Heart right ventricle (tissue), 16 donors: ENCODE measurements around the gene NPC2. TPM values are rescaled to one million over a fixed set of nuclear protein-coding genes. Genes with fewer than 3 reads are reported as not detected.

Source experiments
- ATAC-seq, 8 donors: fragments of 200-7000 bp; cut with Tn5 transposase; one replicate each; pipeline ENCODE4 v1.9.1; 2020; ENCODE audit warnings: mild to moderate bottlenecking in 8 of 8, moderate library complexity in 8 of 8, moderate number of reproducible peaks in 1 of 8
- DNase-seq, 2 donors: peaks; one replicate each; pipeline ENCODE4 v3.0.0-alpha.2; 2020
- H3K27ac ChIP-seq, 10 donors: fragments of 200-600 bp; sonication (generic) in 2 of 10; one replicate each; pipeline versions ENCODE4 v1.5.0 to v1.8.0; 2020 to 2022; ENCODE audit warnings: mild to moderate bottlenecking in 3 of 10
- H3K27me3 ChIP-seq, 7 donors: fragments of 200-600 bp; one replicate each; pipeline ENCODE4 v1.8.0; 2021 to 2022; ENCODE audit warnings: mild to moderate bottlenecking in 2 of 7
- H3K36me3 ChIP-seq, 9 donors: fragments of 200-600 bp; sonication (generic) in 1 of 9; one replicate each; pipeline versions ENCODE4 v1.5.0 to v1.8.0; 2020 to 2022; ENCODE audit warnings: mild to moderate bottlenecking in 2 of 9
- H3K4me1 ChIP-seq, 9 donors: fragments of 200-600 bp; sonication (generic) in 1 of 9; one replicate each; pipeline versions ENCODE4 v1.5.0 to v1.8.0; 2020 to 2022; ENCODE audit warnings: mild to moderate bottlenecking in 4 of 9
- H3K4me3 ChIP-seq, 10 donors: fragments of 200-600 bp; sonication (generic) in 2 of 10; one replicate each; pipeline versions ENCODE4 v1.5.0 to v1.8.0; 2020 to 2022; ENCODE audit warnings: mild to moderate bottlenecking in 7 of 10, moderate library complexity in 2 of 10
- H3K9me3 ChIP-seq, 11 donors: fragments of 200-600 bp in 10 of 11; sonication (generic) in 2 of 11; one replicate each; pipeline versions ENCODE4 v1.5.0 to v1.8.0; 2013 to 2022; ENCODE audit warnings: mild to moderate bottlenecking in 2 of 11, control low read depth in 1 of 11, moderate library complexity in 1 of 11
- WGBS, 2 donors: extraction: QIAGEN DNeasy Blood & Tissue Kit; methylation state at CpG; one replicate each; pipeline ENCODE4 v1.1.7; 2013; ENCODE audit warnings: inconsistent platforms in 1 of 2; 5-methylcytosine and 5-hydroxymethylcytosine counted together
- intact Hi-C, 10 donors: fragments of 100-400 bp; cut with DNase I; formaldehyde crosslinking; loops; one replicate each; pipeline versions ENCODE4 v1.11.1 to v1.14.2; 2022
- polyA plus RNA-seq, 2 donors: library from polyadenylated mRNA; stranded (reverse); fragments of 200-250 nt; gene quantifications; one replicate each; pipeline ENCODE4 v1.2.3, GENCODE V29; 2013
- total RNA-seq, 10 donors: library from RNA; stranded (reverse); fragmentation: NEBNext Ultra II Directional in 3 of 10; extraction: Animal tissue kit (Norgen Biotek cat#: 25700) in 3 of 10; gene quantifications; one replicate each; pipeline versions ENCODE4 v1.2.1 to v1.2.4, GENCODE V29; 2021 to 2023
- TF ChIP-seq, protein P1 (sequence below), 9 donors: fragments of 200-600 bp; sonication (generic) in 2 of 9; IDR thresholded peaks; one replicate each; pipeline versions ENCODE4 v1.5.0 to v1.8.0; 2021 to 2022; ENCODE audit warnings: antibody characterized with exemption in 9 of 9, mild to moderate bottlenecking in 5 of 9, moderate library complexity in 1 of 9
- donor health status: Arrhythmogenic right ventricular cardiomyopathy.
- donor health status: ischemic (EF 13 %, LVEDD 7.1; RV severe dilation, severe dysfunction).
- donor health status: healthy with polysubstance abuse.
- donor health status: DM: no; HTN: yes; CAD: no.
- donor health status: DM: no; HTN: no; CAD: no.
- donor health status: ischemic (EF 25% LVEDD 6.9; RV normal size, moderate dysfunction).
- donor health status: ischemic (EF 25% LVEDD 5.7; RV mildly dilated, moderate dysfunction).
- donor health status: healthy.
- donor health status: DM: yes; HTN: yes; CAD: no.
- donor health status: Ischemic cardiomyopathy.
- donor health status: ischemic (EF 35%, LVEDD 5.7; RV mildly dilated, moderate dysfunction).
- donor health status: nonischemic (EF 11% LVEDD 7.7; RV severe dilation, severe dysfunction).
- donor health status: DM: yes; HTN: yes; CAD: no.
- donor health status: PGD.
- donor health status: ischemic (EF 29% LVEDD 5.4; RV normal size, mild dysfunction).
- donor health status: nonischemic (EF 23%, LVEDD 6.1; RV moderate dilation, normal function).

The NPC2 gene
- total and polyA plus RNA-seq, 12 donors = 70.0 to 258 (median 108) TPM

DNA sequence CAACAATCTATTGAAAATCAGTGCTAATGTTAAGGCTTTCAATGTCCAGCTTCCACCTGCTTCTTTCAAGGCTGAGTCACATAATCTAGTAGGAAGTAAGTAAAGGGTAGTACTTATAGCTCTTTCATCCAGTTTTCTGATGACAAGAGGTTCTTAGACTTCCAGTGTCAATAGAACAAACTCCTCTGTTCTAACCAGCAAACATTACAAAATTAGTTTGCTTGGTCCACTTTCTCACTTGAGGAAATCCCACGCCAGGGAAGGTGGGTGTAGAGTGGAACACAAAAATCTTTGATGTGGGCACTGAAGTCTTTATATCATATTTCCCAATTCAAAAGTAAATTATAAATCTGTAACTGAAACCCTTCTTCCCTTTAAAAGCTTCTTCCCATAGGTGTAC is 2.6 kb downstream of the NPC2 start:
- Histone ChIP-seq H3K27ac (no peak overlapping the region), H3K27me3 (no peaks in the 10 kb centered on the region), H3K4me1 (peaks cover 3 to 75% (median 59%) of the 10 kb centered on the region in 9 donors), H3K9me3 (no peaks in the 10 kb centered on the region), H3K4me3 (no peak overlapping the region), H3K36me3 (peaks cover 0 to 23% (median 0%) of the 10 kb centered on the region in 9 donors)
- no peak for DNase-seq
- intact Hi-C loops = loop anchor here in 4 of 10 donors (5.0 to 10.0 kb wide), 4 partner anchors 102 to 128 kb away; partner anchors contain the start of gene LTBP2 (in 1 of the 4)
- WGBS, 2 donors = 93 to 97% methylated on average over 1 of the region's 1 CpG
- TF ChIP-seq, protein P1, sequence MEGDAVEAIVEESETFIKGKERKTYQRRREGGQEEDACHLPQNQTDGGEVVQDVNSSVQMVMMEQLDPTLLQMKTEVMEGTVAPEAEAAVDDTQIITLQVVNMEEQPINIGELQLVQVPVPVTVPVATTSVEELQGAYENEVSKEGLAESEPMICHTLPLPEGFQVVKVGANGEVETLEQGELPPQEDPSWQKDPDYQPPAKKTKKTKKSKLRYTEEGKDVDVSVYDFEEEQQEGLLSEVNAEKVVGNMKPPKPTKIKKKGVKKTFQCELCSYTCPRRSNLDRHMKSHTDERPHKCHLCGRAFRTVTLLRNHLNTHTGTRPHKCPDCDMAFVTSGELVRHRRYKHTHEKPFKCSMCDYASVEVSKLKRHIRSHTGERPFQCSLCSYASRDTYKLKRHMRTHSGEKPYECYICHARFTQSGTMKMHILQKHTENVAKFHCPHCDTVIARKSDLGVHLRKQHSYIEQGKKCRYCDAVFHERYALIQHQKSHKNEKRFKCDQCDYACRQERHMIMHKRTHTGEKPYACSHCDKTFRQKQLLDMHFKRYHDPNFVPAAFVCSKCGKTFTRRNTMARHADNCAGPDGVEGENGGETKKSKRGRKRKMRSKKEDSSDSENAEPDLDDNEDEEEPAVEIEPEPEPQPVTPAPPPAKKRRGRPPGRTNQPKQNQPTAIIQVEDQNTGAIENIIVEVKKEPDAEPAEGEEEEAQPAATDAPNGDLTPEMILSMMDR (IDR thresholded peaks at IDR 0.05) = no peak
- no peak for ATAC-seq

DNA sequence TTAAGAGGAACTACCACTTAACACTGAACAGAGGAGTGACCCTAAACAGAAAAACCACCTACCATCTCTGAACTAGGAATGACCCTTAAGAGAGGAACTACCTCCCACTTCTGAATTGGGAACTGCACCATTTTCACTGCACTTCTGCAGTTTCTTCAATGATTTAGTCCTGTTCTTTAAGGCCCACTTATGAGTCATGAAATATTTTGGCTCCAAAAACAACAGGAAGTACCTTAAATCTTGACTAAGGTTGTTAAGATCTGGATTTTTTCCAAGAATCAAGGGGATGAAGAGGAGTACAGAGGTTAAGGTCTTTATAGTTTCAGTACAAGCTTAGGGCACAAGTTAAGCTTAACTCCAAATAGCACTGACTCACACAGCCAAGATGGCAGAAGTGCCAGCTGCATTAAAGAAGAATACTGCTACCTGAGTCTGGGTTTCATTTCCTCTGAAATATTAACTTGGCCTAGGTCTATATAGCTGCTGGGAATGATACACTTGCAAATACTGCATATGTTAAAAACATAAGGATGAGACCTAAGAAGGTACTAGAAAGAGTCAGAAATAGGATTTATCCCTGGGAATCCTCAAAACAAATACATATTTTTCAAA is 4.2 kb downstream of the NPC2 start:
- DNase-seq = no peak
- H3K4me1 ChIP-seq = peaks cover 0 to 60% (median 45%) of the 10 kb centered on the region in 9 donors

DNA sequence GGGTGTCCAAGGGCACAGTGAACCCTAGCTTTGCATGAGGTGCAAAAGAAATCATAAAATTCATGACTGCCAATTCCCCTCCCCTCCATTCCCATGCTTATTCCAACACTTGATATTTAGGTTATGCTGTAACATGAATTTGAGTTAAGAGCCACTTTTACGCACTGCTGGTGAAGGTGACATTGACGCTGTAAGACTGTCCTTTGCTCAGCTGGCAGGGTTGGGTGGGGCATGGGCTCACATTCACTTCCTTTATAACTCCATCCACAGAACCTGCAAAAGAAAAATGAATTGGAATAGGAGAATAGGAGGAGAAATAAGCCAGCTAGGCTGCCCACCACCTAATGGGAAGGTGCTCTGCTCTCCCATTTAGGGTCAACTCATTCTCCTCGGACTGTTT is 6.9 kb downstream of the NPC2 start:
- 55 to 70% methylated on average over 3 of the region's 3 CpGs for WGBS, 2 donors
- intact Hi-C loops = no loop called here

More for the DNA sequence above, 4.2 kb downstream of the NPC2 start:
- ATAC-seq = no peak
- intact Hi-C loops = no loop called here
- peak overlapping the region in 1 of 10 donors; percentile 57 for H3K27ac ChIP-seq
- no peak overlapping the region for H3K4me3 ChIP-seq
- peaks cover 0 to 32% (median 0%) of the 10 kb centered on the region in 9 donors for H3K36me3 ChIP-seq
- H3K27me3 ChIP-seq = no peaks in the 10 kb centered on the region
- TF ChIP-seq, protein P1 (IDR thresholded peaks at IDR 0.05) = no peak
- H3K9me3 ChIP-seq = no peaks in the 10 kb centered on the region

DNA sequence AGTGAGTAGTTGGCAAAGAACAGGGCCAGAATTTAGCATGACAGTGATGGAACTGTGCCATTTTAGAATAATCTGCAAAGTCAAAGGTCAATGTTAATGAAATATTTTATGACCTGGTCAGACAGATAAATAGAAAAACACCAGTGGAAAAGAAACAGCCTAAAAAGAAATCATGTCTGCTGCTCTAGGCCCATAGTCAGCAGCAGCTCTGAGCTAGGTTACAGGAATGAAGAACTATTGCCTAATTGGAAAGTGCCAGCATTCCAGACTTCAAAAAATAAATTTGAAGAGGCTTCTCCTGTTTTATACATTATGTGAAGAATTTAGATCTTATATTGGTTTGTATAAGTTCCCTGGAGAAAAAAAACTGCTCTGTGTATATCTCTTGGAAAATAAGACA is 9.8 kb downstream of the NPC2 start:
- Histone ChIP-seq H3K36me3 (peaks cover 0 to 88% (median 36%) of the 10 kb centered on the region in 9 donors), H3K9me3 (no peaks in the 10 kb centered on the region), H3K27ac (no peak overlapping the region), H3K4me3 (no peak overlapping the region), H3K4me1 (peaks cover 0 to 19% (median 9%) of the 10 kb centered on the region in 9 donors), H3K27me3 (no peaks in the 10 kb centered on the region)
- intact Hi-C loops = no loop called here
- ATAC-seq (no peak), DNase-seq (no peak)
- TF ChIP-seq, protein P1 (IDR thresholded peaks at IDR 0.05) = no peak

More for the DNA sequence above, 6.9 kb downstream of the NPC2 start:
- DNase-seq (no peak), ATAC-seq (peak in 2 of 8 donors; percentile 44 to 50)
- TF ChIP-seq, protein P1 (IDR thresholded peaks at IDR 0.05) = no peak
- Histone ChIP-seq H3K4me3 (no peak overlapping the region), H3K36me3 (peaks cover 0 to 60% (median 23%) of the 10 kb centered on the region in 9 donors), H3K9me3 (no peaks in the 10 kb centered on the region), H3K27me3 (no peaks in the 10 kb centered on the region), H3K4me1 (peaks cover 0 to 46% (median 31%) of the 10 kb centered on the region in 9 donors), H3K27ac (no peak overlapping the region)
